CD8-positive, alpha-beta memory T cell (primary cell): ENCODE data around the gene C7orf33. TPM values are rescaled to one million over a fixed set of nuclear protein-coding genes. Genes with fewer than 3 reads are reported as not detected.
"Not testable (repeated sequence)": the region's sequence is repeated elsewhere in the genome, so short reads cannot be mapped to it uniquely, and the experiment has no call there.

Source experiments
- CTCF ChIA-PET: fragments of 350-600 bp; sonication (Branson Sonifier 250); formaldehyde crosslinking; loops from one replicate; lab custom pipeline; 2021; ENCODE audit warnings: antibody characterized with exemption; lab: Charles Lee
- POLR2A ChIA-PET: fragments of 350-600 bp; sonication (Branson Sonifier 250); formaldehyde crosslinking; loops from one replicate; lab custom pipeline; 2021; ENCODE audit warnings: antibody characterized with exemption; lab: Charles Lee
- DNase-seq, 5 donors: peaks; one replicate each; pipeline versions ENCODE4 v3.0.0 to v3.0.0-alpha.2; 2020 to 2022; ENCODE audit warnings: mixed read lengths in 1 of 5
- H3K27ac ChIP-seq: one replicate; pipeline ENCODE4 v1.7.0; 2013; ENCODE audit warnings: low read depth, mild to moderate bottlenecking, low read length, moderate library complexity
- H3K27me3 ChIP-seq: 2 replicates; pipeline ENCODE4 v1.7.0; 2013; ENCODE audit warnings: low read length, mild to moderate bottlenecking; ENCODE audit not compliant: insufficient read depth, poor library complexity, severe bottlenecking
- H3K36me3 ChIP-seq: 2 replicates; pipeline ENCODE4 v1.7.0; 2013; ENCODE audit warnings: mild to moderate bottlenecking, low read length, moderate library complexity; ENCODE audit not compliant: insufficient read depth
- H3K4me1 ChIP-seq: 2 replicates; pipeline ENCODE4 v1.7.0; 2013; ENCODE audit warnings: mild to moderate bottlenecking, low read length, moderate library complexity; ENCODE audit not compliant: insufficient read depth
- H3K4me3 ChIP-seq: 2 replicates; pipeline ENCODE4 v1.7.0; 2013; ENCODE audit warnings: mild to moderate bottlenecking, low read length
- H3K9me3 ChIP-seq: 2 replicates; pipeline ENCODE4 v1.7.0; 2013; ENCODE audit warnings: mild to moderate bottlenecking, low read length
- H3K27ac Mint-ChIP-seq, 8 donors: one replicate each; pipeline ENCODE4 v1.8.0; 2020 to 2021; ENCODE audit warnings: mixed read lengths in 8 of 8, mild to moderate bottlenecking in 6 of 8, inconsistent platforms in 3 of 8, moderate library complexity in 3 of 8
- H3K27me3 Mint-ChIP-seq, 2 donors: one replicate each; pipeline ENCODE4 v1.8.0; 2020 to 2021; ENCODE audit warnings: mixed read lengths in 2 of 2, mild to moderate bottlenecking in 1 of 2, moderate library complexity in 1 of 2
- H3K36me3 Mint-ChIP-seq, 3 donors: one replicate each; pipeline ENCODE4 v1.8.0; 2020 to 2021; ENCODE audit warnings: mixed read lengths in 3 of 3, inconsistent platforms in 1 of 3, mild to moderate bottlenecking in 1 of 3
- H3K4me1 Mint-ChIP-seq, 3 donors: one replicate each; pipeline ENCODE4 v1.8.0; 2020 to 2021; ENCODE audit warnings: mixed read lengths in 3 of 3, inconsistent platforms in 1 of 3, mild to moderate bottlenecking in 1 of 3
- H3K4me3 Mint-ChIP-seq, 7 donors: one replicate each; pipeline ENCODE4 v1.8.0; 2020 to 2021; ENCODE audit warnings: mixed read lengths in 7 of 7, mild to moderate bottlenecking in 6 of 7, moderate library complexity in 4 of 7, inconsistent platforms in 2 of 7
- H3K9me3 Mint-ChIP-seq, 5 donors: one replicate each; pipeline ENCODE4 v1.8.0; 2020 to 2022; ENCODE audit warnings: mixed read lengths in 5 of 5, mild to moderate bottlenecking in 3 of 5, moderate library complexity in 2 of 5, inconsistent platforms in 1 of 5
- polyA plus RNA-seq: library from polyadenylated mRNA; unstranded; fragments of 300-500 nt; fragmentation: Illumina TruSeq; gene quantifications from one replicate; pipeline ENCODE4 v1.2.3, GENCODE V29; 2021
- total RNA-seq, 2 experiments: library from RNA; stranded (reverse); gene quantifications; one replicate each; pipeline ENCODE4 v1.2.3, GENCODE V29; 2021

The C7orf33 gene
- total and polyA plus RNA-seq, 3 experiments from 2014 or later, result not detected

DNA sequence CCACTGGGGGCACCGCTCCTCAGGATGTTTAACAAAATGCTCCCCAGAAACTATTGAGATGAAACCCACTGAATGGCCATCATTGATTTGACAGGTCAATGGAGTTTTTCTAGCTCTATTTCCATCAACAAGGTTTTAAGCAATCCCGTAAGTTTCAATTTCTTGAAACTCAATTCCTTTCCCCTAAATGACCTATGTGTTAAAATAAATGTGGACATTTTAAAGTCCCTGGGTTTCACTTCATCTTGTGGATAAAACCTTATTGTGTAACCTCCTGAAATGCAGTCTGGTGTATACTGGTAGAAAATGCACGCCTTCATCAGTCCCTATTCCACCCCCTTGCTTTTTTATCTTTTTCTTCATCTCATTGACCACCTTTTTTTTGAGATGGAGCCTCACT lies 8.9 kb upstream of the C7orf33 start:
- DNase-seq, result no peak
- H3K4me1 ChIP-seq, result no peaks in the 10 kb centered on the region
- H3K4me1 Mint-ChIP-seq, result peaks cover 5 to 8% (median 5%) of the 10 kb centered on the region in 3 donors
- no peak overlapping the region for H3K4me3 ChIP-seq
- ChIA-PET CTCF (interaction anchor here (1.0 kb wide), 1 partner anchor 27 kb away, joined by 3 read pairs; no protein-coding TSS in a partner anchor), POLR2A (no interaction called here)
- H3K27me3 Mint-ChIP-seq, result peaks cover 0 to 2% of the 10 kb centered on the region in 2 donors
- H3K36me3 ChIP-seq, result no peaks in the 10 kb centered on the region
- no peak overlapping the region for H3K4me3 Mint-ChIP-seq
- H3K36me3 Mint-ChIP-seq, result no peaks in the 10 kb centered on the region
- no peaks in the 10 kb centered on the region for H3K9me3 ChIP-seq
- H3K27ac Mint-ChIP-seq, result no peak overlapping the region
- no peak overlapping the region for H3K27ac ChIP-seq
- H3K27me3 ChIP-seq, result no peaks in the 10 kb centered on the region
- no peaks in the 10 kb centered on the region for H3K9me3 Mint-ChIP-seq

DNA sequence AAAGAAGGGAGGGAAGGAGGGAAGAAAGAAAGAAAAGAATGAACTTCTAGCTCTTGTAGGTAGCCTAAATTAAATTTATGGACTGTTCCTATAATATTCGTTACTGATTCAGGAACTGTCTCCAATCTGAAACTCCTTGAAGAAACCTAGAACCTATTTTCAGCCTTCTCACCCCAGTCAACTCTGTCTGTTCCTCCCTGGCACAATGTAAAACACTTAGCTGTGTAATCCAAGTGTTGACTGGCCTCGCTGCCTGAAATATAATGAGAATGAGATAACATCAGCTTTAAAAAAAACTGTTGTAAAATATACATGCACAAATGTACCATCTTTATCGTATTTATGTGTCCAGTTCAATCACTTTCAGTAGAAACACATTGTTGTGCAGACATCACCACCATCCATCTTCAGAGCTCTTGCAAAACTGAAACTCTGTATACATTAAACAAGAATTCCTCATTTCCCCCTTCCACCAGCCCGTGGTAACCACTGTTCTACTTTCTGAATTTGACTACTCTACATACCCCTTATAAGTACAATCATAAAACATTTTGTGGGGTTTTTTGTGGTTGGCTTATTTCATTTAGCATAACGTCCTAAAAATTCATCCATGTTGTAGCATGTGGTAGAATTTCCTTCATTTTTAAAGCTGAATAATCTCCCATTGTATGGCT lies 6.3 kb upstream of the C7orf33 start:
- Histone ChIP-seq H3K27ac (no peak overlapping the region), H3K4me3 (no peak overlapping the region), H3K36me3 (no peaks in the 10 kb centered on the region), H3K9me3 (no peaks in the 10 kb centered on the region), H3K27me3 (no peaks in the 10 kb centered on the region), H3K4me1 (no peaks in the 10 kb centered on the region)
- ChIA-PET POLR2A (no interaction called here), CTCF (interaction anchor here (0.9 to 2.3 kb wide), 3 partner anchors 9 to 382 kb away, joined by 3 to 16 read pairs (median 3); no protein-coding TSS in a partner anchor)
- Mint-ChIP-seq H3K27ac (no peak overlapping the region), H3K4me3 (no peak overlapping the region), H3K9me3 (no peaks in the 10 kb centered on the region), H3K36me3 (no peaks in the 10 kb centered on the region), H3K4me1 (peaks cover 5 to 8% (median 5%) of the 10 kb centered on the region in 3 donors), H3K27me3 (peaks cover 0 to 5% of the 10 kb centered on the region in 2 donors)
- no peak for DNase-seq

DNA sequence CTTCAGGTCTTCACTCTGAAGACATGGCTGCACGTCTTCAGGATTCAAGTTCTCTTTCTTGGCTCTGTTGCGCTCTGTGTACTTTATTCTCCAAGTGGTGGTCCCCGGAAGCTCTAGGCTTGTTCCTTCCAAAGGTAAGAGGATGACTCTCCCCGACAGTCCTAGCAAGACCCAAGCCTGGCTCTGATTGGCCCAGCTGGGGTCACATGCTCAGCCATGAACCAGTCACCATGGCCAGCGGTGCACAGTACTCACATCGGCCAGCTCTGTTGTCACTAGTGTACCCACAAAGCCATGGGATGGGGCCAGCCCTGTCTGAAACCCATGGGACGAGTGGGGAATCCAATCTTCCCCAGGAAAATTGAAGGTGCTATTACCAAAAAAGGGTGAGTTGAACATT lies 5.2 kb upstream of the C7orf33 start:
- H3K4me1 Mint-ChIP-seq, result peaks cover 5 to 8% (median 5%) of the 10 kb centered on the region in 3 donors
- no peak overlapping the region for H3K4me3 Mint-ChIP-seq

DNA sequence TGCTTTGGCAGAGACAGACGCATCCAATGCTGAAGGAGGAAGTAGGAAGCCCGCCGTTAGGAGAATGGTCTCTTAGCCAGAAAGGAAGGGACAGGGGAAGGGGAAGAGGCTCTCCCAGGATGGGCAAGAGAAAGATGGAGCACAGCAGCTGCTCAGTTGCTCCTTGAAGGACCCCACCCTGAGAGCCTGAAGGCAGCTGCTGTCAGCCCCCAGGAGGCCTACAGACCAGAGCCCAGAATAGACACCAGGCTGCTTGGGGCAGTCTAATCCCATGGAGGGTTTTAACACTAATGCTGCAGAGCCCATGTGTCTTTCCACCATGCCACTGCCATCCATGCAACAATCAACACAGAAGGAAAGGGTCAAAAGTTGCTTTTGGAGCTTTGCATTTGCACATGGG lies 3.5 kb upstream of the C7orf33 start:
- no peak for DNase-seq
- Histone ChIP-seq H3K4me3 (no peak overlapping the region), H3K27me3 (no peaks in the 10 kb centered on the region), H3K4me1 (no peaks in the 10 kb centered on the region), H3K27ac (no peak overlapping the region), H3K9me3 (no peaks in the 10 kb centered on the region), H3K36me3 (no peaks in the 10 kb centered on the region)
- Mint-ChIP-seq H3K27me3 (peaks cover 6% of the 10 kb centered on the region in 2 donors), H3K36me3 (no peaks in the 10 kb centered on the region), H3K4me3 (no peak overlapping the region), H3K9me3 (no peaks in the 10 kb centered on the region), H3K27ac (no peak overlapping the region), H3K4me1 (peaks cover 5 to 8% (median 5%) of the 10 kb centered on the region in 3 donors)
- ChIA-PET CTCF (no interaction called here), POLR2A (no interaction called here)

More for the DNA sequence above, 5.2 kb upstream of the C7orf33 start:
- H3K27me3 Mint-ChIP-seq, result peaks cover 0 to 6% of the 10 kb centered on the region in 2 donors
- Histone ChIP-seq H3K4me1 (no peaks in the 10 kb centered on the region), H3K9me3 (no peaks in the 10 kb centered on the region), H3K36me3 (no peaks in the 10 kb centered on the region), H3K27me3 (no peaks in the 10 kb centered on the region), H3K27ac (no peak overlapping the region), H3K4me3 (no peak overlapping the region)
- ChIA-PET CTCF (interaction anchor here (0.9 to 2.3 kb wide), 2 partner anchors 10 kb away, joined by 3 to 16 read pairs; no protein-coding TSS in a partner anchor), POLR2A (no interaction called here)
- DNase-seq, result no peak
- no peaks in the 10 kb centered on the region for H3K36me3 Mint-ChIP-seq
- H3K9me3 Mint-ChIP-seq, result no peaks in the 10 kb centered on the region
- H3K27ac Mint-ChIP-seq, result no peak overlapping the region

DNA sequence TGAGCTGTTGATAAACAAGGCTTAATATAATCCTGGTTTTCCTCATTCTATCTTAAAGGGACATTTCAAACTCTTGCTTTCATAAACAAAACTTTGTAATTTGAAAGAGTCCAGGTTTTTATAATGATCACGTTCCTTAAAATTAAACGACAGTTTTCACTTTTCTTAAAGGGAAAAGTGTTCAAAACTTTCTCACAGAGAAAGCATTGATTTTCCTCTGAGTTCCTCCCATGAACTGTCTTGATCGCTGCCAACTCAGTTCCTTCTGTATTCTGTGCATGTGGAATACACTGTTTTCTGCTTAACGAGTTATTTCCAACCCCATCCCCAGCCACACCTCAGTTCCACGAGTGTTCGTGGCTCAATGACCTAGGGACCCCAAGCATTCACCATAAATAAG lies 2.4 kb upstream of the C7orf33 start:
- peaks cover 4 to 8% of the 10 kb centered on the region in 2 donors for H3K27me3 Mint-ChIP-seq

DNA sequence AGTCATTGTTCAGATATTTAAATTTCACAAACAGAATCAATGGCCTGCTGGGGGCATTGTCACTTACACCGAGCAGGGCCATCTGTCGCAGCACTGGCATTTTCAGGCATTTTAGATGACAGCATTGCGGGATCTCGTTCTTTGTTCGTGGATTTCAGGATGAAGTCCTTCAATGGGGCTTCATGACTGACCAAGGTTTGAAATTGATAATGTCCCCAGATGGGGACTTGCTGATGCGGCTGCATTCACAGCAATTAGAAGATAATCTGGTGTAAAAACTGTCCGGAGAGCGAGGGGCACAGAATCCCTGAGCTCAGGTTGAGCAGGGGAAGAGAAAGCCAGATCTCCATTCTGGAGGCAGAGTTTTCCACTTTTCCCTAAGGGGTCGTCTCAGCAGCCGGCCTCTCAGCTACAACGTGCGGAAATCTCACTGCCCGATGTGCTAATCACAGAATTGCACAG lies 1.9 kb upstream of the C7orf33 start:
- CTCF ChIA-PET, result interaction anchor here (1.6 kb wide), 1 partner anchor 378 kb away, joined by 3 read pairs; no protein-coding TSS in a partner anchor
- no peak overlapping the region for H3K27ac Mint-ChIP-seq
- POLR2A ChIA-PET, result no interaction called here

More for the DNA sequence above, 2.4 kb upstream of the C7orf33 start:
- Mint-ChIP-seq H3K9me3 (no peaks in the 10 kb centered on the region), H3K4me3 (no peak overlapping the region), H3K36me3 (no peaks in the 10 kb centered on the region), H3K4me1 (peaks cover 5 to 8% (median 5%) of the 10 kb centered on the region in 3 donors), H3K27ac (no peak overlapping the region)
- H3K27me3 ChIP-seq, result no peaks in the 10 kb centered on the region
- ChIA-PET CTCF (interaction anchor here (1.6 kb wide), 1 partner anchor 378 kb away, joined by 3 read pairs; no protein-coding TSS in a partner anchor), POLR2A (no interaction called here)
- H3K9me3 ChIP-seq, result no peaks in the 10 kb centered on the region
- DNase-seq, result no peak
- H3K27ac ChIP-seq, result no peak overlapping the region
- H3K4me1 ChIP-seq, result no peaks in the 10 kb centered on the region
- no peak overlapping the region for H3K4me3 ChIP-seq
- no peaks in the 10 kb centered on the region for H3K36me3 ChIP-seq

DNA sequence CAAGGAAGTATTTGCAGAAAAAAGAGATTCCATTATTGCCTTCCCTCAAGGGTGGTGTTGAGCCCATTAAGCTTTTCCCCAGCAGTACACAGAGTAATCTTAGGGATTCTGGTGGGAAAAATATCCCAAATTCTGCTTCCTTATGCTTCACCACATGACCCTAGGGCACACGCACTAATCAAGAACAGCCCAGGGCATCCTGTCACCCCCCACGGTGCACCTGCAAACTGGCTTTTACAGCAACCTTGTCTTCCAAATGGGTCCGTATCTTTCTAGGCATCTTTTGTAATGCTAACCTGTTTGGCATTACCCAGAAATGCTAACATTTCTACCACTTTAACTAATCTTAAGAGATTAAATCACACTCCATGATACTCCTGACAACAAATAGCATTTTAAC lies 926 bp upstream of the C7orf33 start:
- Mint-ChIP-seq H3K4me1 (peaks cover under 1 to 3% (median under 1%) of the 10 kb centered on the region in 3 donors), H3K27ac (no peak overlapping the region), H3K36me3 (no peaks in the 10 kb centered on the region), H3K27me3 (peaks cover 4 to 13% of the 10 kb centered on the region in 2 donors), H3K4me3 (no peak overlapping the region), H3K9me3 (no peaks in the 10 kb centered on the region)
- Histone ChIP-seq H3K4me3 (no peak overlapping the region), H3K36me3 (no peaks in the 10 kb centered on the region), H3K27me3 (no peaks in the 10 kb centered on the region), H3K27ac (no peak overlapping the region), H3K4me1 (no peaks in the 10 kb centered on the region), H3K9me3 (no peaks in the 10 kb centered on the region)
- CTCF ChIA-PET, result interaction anchor here (1.6 kb wide), 1 partner anchor 377 kb away, joined by 3 read pairs; no protein-coding TSS in a partner anchor
- no peak for DNase-seq
- POLR2A ChIA-PET, result no interaction called here

More for the DNA sequence above, 1.9 kb upstream of the C7orf33 start:
- no peaks in the 10 kb centered on the region for H3K36me3 Mint-ChIP-seq
- no peaks in the 10 kb centered on the region for H3K9me3 Mint-ChIP-seq
- Histone ChIP-seq H3K9me3 (no peaks in the 10 kb centered on the region), H3K4me3 (no peak overlapping the region), H3K27me3 (no peaks in the 10 kb centered on the region), H3K36me3 (no peaks in the 10 kb centered on the region), H3K4me1 (no peaks in the 10 kb centered on the region), H3K27ac (no peak overlapping the region)
- H3K27me3 Mint-ChIP-seq, result peaks cover 4 to 11% of the 10 kb centered on the region in 2 donors
- H3K4me1 Mint-ChIP-seq, result peaks cover 5 to 8% (median 5%) of the 10 kb centered on the region in 3 donors
- H3K4me3 Mint-ChIP-seq, result no peak overlapping the region
- DNase-seq, result no peak

DNA sequence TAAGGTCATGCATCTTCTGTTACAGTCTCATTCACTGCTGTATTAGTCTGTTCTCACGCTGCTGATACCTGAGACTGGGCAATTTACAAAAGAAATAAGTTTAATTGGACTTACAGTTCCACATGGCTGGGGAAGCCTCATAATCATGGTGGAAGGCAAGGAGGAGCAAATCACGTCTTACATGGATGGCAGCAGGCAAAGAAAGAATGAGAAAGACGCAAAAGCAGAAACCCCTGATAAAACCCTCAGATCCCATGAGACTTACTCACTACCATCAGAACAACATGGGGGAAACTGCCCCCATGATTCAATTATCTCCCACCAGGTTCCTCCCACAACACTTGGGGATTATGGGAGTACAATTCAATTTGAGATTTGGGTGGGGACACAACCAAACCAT lies 5.8 kb downstream of the C7orf33 start:
- H3K27me3 ChIP-seq, H3K4me3 ChIP-seq, CTCF ChIA-PET, POLR2A ChIA-PET, H3K9me3 Mint-ChIP-seq, H3K4me1 ChIP-seq, H3K9me3 ChIP-seq, H3K36me3 ChIP-seq, H3K4me3 Mint-ChIP-seq, DNase-seq, H3K27ac ChIP-seq, H3K36me3 Mint-ChIP-seq: not testable (repeated sequence)
- Mint-ChIP-seq H3K4me1 (peaks cover 3 to 13% (median 6%) of the 10 kb centered on the region in 3 donors), H3K27me3 (peaks cover 8 to 26% of the 10 kb centered on the region in 2 donors), H3K27ac (peak overlapping the region in 1 of 8 donors; percentile 44)
